GM19099 (cell line): ENCODE results near the gene VEZT.

ENCODE experiments used
- POLR2A ChIP-seq: IDR thresholded peaks from 3 replicates; pipeline ENCODE4 v1.6.1; 2011; ENCODE audit warnings: low read depth; ENCODE audit not compliant: insufficient read length; ENCODE audit errors: extremely low read depth

Gene VEZT

GRCh38 chr12:95266254-95266653 is 48.6 kb downstream of the VEZT start:
- TF ChIP-seq POLR2A: no peak

GRCh38 chr12:95269892-95270291 is 52.3 kb downstream of the VEZT start:
- TF ChIP-seq POLR2A: no peak

GRCh38 chr12:95271465-95271864 is 53.9 kb downstream of the VEZT start:
- no peak for TF ChIP-seq POLR2A

- TF ChIP-seq POLR2A: no peak
Observed at GRCh38 chr12:95277139-95277538, 59.5 kb downstream of the VEZT start.

- no peak for TF ChIP-seq POLR2A
Observed at GRCh38 chr12:95279856-95280255, 62.2 kb downstream of the VEZT start.

- TF ChIP-seq POLR2A: no peak
Observed at GRCh38 chr12:95282266-95282665, 64.7 kb downstream of the VEZT start.

GRCh38 chr12:95283371-95283770 is 65.8 kb downstream of the VEZT start:
- TF ChIP-seq POLR2A: no peak

- TF ChIP-seq POLR2A: no peak
Observed at GRCh38 chr12:95286713-95287112, 69.1 kb downstream of the VEZT start.

GRCh38 chr12:95291501-95291900 is 73.9 kb downstream of the VEZT start:
- TF ChIP-seq POLR2A: no peak

- TF ChIP-seq POLR2A: no peak
Observed at GRCh38 chr12:95298916-95299315, 81.3 kb downstream of the VEZT start.

- no peak for TF ChIP-seq POLR2A
Observed at GRCh38 chr12:95300286-95300685, 82.7 kb downstream of the VEZT start.

GRCh38 chr12:95303476-95303875 is 85.9 kb downstream of the VEZT start:
- TF ChIP-seq POLR2A: no peak

- no peak for TF ChIP-seq POLR2A
Observed at GRCh38 chr12:95304673-95305198, 87.1 kb downstream of the VEZT start.

GRCh38 chr12:95312656-95313055 is 95.0 kb downstream of the VEZT start:
- no peak for TF ChIP-seq POLR2A

GRCh38 chr12:95316798-95317197 is 99.2 kb downstream of the VEZT start:
- no peak for TF ChIP-seq POLR2A

- no peak for TF ChIP-seq POLR2A
Observed at GRCh38 chr12:95318071-95318545, 100.5 kb downstream of the VEZT start.

GRCh38 chr12:95319694-95320331 is 102.2 kb downstream of the VEZT start:
- no peak for TF ChIP-seq POLR2A
